ENCODE results near the gene CHD3.
A peak's percentile ranks its signal among the peaks of the same experiment; 100 is the strongest.

Gene CHD3

DNA sequence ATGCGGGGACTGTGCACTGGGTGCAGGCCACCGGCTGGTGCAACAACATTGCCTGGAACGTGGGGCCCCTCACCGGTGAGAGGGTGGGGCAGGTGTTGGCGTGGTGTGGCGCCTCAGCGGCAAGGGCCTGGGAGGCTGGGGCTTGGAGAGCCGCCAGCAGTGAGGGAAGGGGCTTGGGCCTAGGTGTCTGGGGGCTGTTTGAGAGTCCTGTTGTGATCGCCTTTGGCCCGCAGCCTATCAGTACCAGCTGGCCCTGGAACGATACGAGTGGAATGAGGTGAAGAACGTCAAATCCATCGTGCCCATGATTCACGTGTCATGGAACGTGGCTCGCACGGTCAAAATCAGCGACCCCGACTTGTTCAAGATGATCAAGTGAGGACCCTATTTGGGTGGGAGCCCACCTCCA is 36.3 kb upstream of the CHD3 start:
- POLR2A ChIA-PET: no interaction called here

DNA sequence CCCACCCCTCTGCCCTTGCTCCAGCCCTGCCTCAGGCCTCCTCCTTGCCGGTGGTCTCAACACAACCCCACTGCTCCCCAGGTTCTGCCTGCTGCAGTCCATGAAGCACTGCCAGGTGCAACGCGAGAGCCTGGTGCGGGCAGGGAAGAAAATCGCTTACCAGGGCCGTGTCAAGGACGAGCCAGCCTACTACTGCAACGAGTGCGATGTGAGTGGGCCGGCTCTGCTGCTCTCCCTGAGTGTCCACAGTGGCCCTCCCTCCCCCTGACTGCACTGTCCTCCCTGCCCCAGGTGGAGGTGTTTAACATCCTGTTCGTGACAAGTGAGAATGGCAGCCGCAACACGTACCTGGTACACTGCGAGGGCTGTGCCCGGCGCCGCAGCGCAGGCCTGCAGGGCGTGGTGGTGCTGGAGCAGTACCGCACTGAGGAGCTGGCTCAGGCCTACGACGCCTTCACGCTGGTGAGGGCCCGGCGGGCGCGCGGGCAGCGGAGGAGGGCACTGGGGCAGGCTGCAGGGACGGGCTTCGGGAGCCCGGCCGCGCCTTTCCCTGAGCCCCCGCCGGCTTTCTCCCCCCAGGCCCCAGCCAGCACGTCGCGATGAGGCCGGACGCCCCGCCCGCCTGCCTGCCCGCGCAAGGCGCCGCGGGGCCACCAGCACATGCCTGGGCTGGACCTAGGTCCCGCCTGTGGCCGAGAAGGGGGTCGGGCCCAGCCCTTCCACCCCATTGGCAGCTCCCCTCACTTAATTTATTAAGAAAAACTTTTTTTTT is 35.5 kb upstream of the CHD3 start:
- CTCF ChIA-PET: interaction anchor here (0.9 to 1.2 kb wide), 8 partner anchors 8 to 209 kb away, joined by 3 to 5 read pairs (median 4); no protein-coding TSS in a partner anchor
- no peak overlapping the region for H3K4me3 ChIP-seq (ENCODE audit: low read depth, low read length)
- POLR2A ChIA-PET: interaction anchor here (0.6 kb wide), 1 partner anchor 137 kb away, joined by 4 read pairs; no protein-coding TSS in a partner anchor
- DNase-seq (ENCODE audit: low read depth, low spot score): no peak
- TF ChIP-seq, protein P1, sequence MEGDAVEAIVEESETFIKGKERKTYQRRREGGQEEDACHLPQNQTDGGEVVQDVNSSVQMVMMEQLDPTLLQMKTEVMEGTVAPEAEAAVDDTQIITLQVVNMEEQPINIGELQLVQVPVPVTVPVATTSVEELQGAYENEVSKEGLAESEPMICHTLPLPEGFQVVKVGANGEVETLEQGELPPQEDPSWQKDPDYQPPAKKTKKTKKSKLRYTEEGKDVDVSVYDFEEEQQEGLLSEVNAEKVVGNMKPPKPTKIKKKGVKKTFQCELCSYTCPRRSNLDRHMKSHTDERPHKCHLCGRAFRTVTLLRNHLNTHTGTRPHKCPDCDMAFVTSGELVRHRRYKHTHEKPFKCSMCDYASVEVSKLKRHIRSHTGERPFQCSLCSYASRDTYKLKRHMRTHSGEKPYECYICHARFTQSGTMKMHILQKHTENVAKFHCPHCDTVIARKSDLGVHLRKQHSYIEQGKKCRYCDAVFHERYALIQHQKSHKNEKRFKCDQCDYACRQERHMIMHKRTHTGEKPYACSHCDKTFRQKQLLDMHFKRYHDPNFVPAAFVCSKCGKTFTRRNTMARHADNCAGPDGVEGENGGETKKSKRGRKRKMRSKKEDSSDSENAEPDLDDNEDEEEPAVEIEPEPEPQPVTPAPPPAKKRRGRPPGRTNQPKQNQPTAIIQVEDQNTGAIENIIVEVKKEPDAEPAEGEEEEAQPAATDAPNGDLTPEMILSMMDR (IDR thresholded peaks at IDR 0.05; ENCODE audit: insufficient read depth, low read length, missing control alignments): no peak

More for the DNA sequence above, 36.3 kb upstream of the CHD3 start:
- no peak overlapping the region for H3K4me3 ChIP-seq (ENCODE audit: low read depth, low read length)
- TF ChIP-seq, protein P1 (IDR thresholded peaks at IDR 0.05; ENCODE audit: insufficient read depth, low read length, missing control alignments): no peak
- CTCF ChIA-PET: interaction anchor here (1.6 to 3.3 kb wide), 2 partner anchors 19 to 27 kb away, joined by 7 to 40 read pairs; partner anchors contain the start of gene KDM6B
- no peak for DNase-seq (ENCODE audit: low read depth, low spot score)

DNA sequence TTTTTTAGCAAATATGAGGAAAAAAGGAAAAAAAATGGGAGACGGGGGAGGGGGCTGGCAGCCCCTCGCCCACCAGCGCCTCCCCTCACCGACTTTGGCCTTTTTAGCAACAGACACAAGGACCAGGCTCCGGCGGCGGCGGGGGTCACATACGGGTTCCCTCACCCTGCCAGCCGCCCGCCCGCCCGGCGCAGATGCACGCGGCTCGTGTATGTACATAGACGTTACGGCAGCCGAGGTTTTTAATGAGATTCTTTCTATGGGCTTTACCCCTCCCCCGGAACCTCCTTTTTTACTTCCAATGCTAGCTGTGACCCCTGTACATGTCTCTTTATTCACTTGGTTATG is 34.9 kb upstream of the CHD3 start:
- no peak overlapping the region for H3K4me3 ChIP-seq (ENCODE audit: low read depth, low read length)
- CTCF ChIA-PET: interaction anchor here (0.9 to 1.2 kb wide), 8 partner anchors 9 to 208 kb away, joined by 3 to 5 read pairs (median 4); no protein-coding TSS in a partner anchor
- no peak for DNase-seq (ENCODE audit: low read depth, low spot score)
- TF ChIP-seq, protein P1 (IDR thresholded peaks at IDR 0.05; ENCODE audit: insufficient read depth, low read length, missing control alignments): no peak
- POLR2A ChIA-PET: interaction anchor here (0.6 kb wide), 1 partner anchor 137 kb away, joined by 4 read pairs; no protein-coding TSS in a partner anchor

DNA sequence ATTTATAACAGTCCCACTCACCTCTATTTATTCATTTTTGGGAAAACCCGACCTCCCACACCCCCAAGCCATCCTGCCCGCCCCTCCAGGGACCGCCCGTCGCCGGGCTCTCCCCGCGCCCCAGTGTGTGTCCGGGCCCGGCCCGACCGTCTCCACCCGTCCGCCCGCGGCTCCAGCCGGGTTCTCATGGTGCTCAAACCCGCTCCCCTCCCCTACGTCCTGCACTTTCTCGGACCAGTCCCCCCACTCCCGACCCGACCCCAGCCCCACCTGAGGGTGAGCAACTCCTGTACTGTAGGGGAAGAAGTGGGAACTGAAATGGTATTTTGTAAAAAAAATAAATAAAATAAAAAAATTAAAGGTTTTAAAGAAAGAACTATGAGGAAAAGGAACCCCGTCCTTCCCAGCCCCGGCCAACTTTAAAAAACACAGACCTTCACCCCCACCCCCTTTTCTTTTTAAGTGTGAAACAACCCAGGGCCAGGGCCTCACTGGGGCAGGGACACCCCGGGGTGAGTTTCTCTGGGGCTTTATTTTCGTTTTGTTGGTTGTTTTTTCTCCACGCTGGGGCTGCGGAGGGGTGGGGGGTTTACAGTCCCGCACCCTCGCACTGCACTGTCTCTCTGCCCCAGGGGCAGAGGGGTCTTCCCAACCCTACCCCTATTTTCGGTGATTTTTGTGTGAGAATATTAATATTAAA is 34.4 kb upstream of the CHD3 start:
- H3K4me3 ChIP-seq (ENCODE audit: low read depth, low read length): no peak overlapping the region
- no peak for DNase-seq (ENCODE audit: low read depth, low spot score)
- ChIA-PET CTCF (interaction anchor here (0.9 to 1.0 kb wide), 7 partner anchors 9 to 208 kb away, joined by 3 to 5 read pairs (median 4); no protein-coding TSS in a partner anchor), POLR2A (no interaction called here)
- TF ChIP-seq, protein P1 (IDR thresholded peaks at IDR 0.05; ENCODE audit: insufficient read depth, low read length, missing control alignments): no peak

DNA sequence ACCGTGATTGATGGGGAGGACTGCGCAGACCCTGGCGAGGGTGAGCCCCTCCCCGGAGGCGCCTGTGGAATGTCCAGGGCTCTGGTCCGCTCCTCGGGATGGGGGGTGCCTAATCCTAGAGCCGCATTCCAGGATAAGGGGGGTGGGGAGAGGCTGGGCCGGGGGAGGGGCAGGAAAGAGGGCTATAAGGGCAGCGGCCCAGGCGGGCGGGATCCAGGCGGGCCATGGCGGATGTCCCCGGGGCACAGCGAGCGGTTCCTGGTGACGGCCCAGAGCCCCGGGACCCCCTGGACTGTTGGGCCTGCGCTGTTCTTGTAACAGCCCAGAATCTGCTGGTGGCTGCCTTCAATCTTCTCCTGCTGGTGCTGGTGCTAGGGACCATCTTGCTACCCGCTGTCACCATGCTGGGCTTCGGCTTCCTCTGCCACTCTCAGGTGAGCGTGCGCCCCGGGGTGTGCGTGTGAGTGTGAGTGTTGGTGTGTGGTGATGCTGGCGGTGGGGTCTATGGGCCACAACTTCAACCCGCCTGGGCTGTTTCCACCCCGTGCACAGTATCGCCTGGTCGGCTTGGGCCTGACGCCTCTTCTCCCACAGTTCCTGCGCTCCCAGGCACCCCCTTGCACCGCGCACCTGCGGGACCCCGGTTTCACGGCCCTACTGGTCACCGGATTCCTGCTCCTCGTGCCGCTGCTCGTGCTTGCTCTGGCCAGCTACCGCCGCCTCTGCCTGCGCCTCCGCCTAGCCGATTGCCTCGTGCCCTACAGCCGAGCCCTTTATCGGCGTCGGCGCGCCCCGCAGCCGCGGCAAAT is 33.5 kb upstream of the CHD3 start, which contains the start of gene TMEM88:
Gene TMEM88 (plus strand): TSS at position 216 of the 809 bp plus-strand sequence. CDS start 9 bp downstream, at position 225.
- TF ChIP-seq, protein P1 (IDR thresholded peaks at IDR 0.05; ENCODE audit: insufficient read depth, low read length, missing control alignments): no peak
- peak within 1 kb of the TSS; percentile 76 for H3K4me3 ChIP-seq (ENCODE audit: low read depth, low read length)
- ChIA-PET CTCF (interaction anchor here (2.9 to 3.0 kb wide), 2 partner anchors 17 to 35 kb away, joined by 16 to 17 read pairs; no protein-coding TSS in a partner anchor), POLR2A (interaction anchor here (2.3 to 2.6 kb wide), 2 partner anchors 11 to 19 kb away, joined by 23 to 48 read pairs; no protein-coding TSS in a partner anchor)
- no peak for DNase-seq (ENCODE audit: low read depth, low spot score)
